GM23338 (cell line): Measurements from ENCODE around the gene TPX2.

Source experiments
- CREB1 ChIP-seq: fragments of 250-450 bp; sonication (Bioruptor Pico); IDR thresholded peaks from 2 replicates; pipeline ENCODE4 v1.5.0; 2020; ENCODE audit warnings: low read depth, mild to moderate bottlenecking, moderate library complexity
- CTCF ChIP-seq, 2 experiments: fragments of 200-600 bp in 1 of 2; sonication (generic) in 1 of 2; conservative IDR thresholded peaks; 2 replicates each; pipeline versions ENCODE4 v1.5.1 to v1.6.1; 2016 to 2017; ENCODE audit warnings: antibody characterized with exemption in 2 of 2, low read depth in 2 of 2, mild to moderate bottlenecking in 2 of 2, moderate library complexity in 1 of 2
- ETS1 ChIP-seq: IDR thresholded peaks from 2 replicates; pipeline ENCODE4 v1.6.1; 2016; ENCODE audit warnings: antibody characterized with exemption
- EZH2 ChIP-seq: fragments of 200-600 bp; sonication (generic); IDR thresholded peaks from one replicate; pipeline ENCODE4 v1.8.0; 2017; ENCODE audit warnings: antibody characterized with exemption, mild to moderate bottlenecking, low read depth; ENCODE audit not compliant: unreplicated experiment
- EZH2phosphoT487 ChIP-seq: fragments of 200-600 bp; sonication (generic); IDR thresholded peaks from one replicate; pipeline ENCODE4 v1.8.1; 2018; ENCODE audit warnings: antibody characterized with exemption; ENCODE audit not compliant: unreplicated experiment
- JUNB ChIP-seq: IDR thresholded peaks from one replicate; pipeline ENCODE4 v1.6.1; 2016; ENCODE audit warnings: antibody characterized with exemption; ENCODE audit not compliant: unreplicated experiment
- NANOG ChIP-seq: IDR thresholded peaks from 2 replicates; pipeline ENCODE4 v1.6.1; 2016; ENCODE audit warnings: antibody characterized with exemption, borderline replicate concordance
- POLR2AphosphoS5 ChIP-seq: IDR thresholded peaks from 2 replicates; pipeline ENCODE4 v1.6.1; 2016; ENCODE audit warnings: antibody characterized with exemption, low read depth
- REST ChIP-seq: IDR thresholded peaks from one replicate; pipeline ENCODE4 v1.6.1; 2018; ENCODE audit warnings: antibody characterized with exemption; ENCODE audit not compliant: unreplicated experiment
- STAT1 ChIP-seq: IDR thresholded peaks from one replicate; pipeline ENCODE4 v1.6.1; 2016; ENCODE audit warnings: antibody characterized with exemption; ENCODE audit not compliant: unreplicated experiment
- ZNF114 ChIP-seq: fragments of 250-450 bp; sonication (Bioruptor Pico); IDR thresholded peaks from 2 replicates; pipeline ENCODE4 v1.5.0; 2020; ENCODE audit warnings: mild to moderate bottlenecking, moderate library complexity
- ZNF331 ChIP-seq: fragments of 250-450 bp; sonication (Bioruptor Pico); IDR thresholded peaks from 2 replicates; pipeline ENCODE4 v1.5.0; 2020; ENCODE audit warnings: low read depth, mild to moderate bottlenecking, moderate library complexity
- ZNF462 ChIP-seq: fragments of 250-450 bp; sonication (Bioruptor Pico); IDR thresholded peaks from 2 replicates; pipeline ENCODE4 v1.5.0; 2020; ENCODE audit warnings: mild to moderate bottlenecking, moderate library complexity

GRCh38 chr20:31731321-31731717 lies 7.8 kb upstream of the TPX2 start:
- TF ChIP-seq CTCF (conservative IDR thresholded peaks at IDR 0.05; ENCODE audit: low read depth in 2 of 2) (no peak), POLR2AphosphoS5 (no peak), REST (no peak), EZH2phosphoT487 (no peak), ZNF114 (CRISPR knock-in tag) (no peak), EZH2 (no peak), CREB1 (CRISPR knock-in tag) (no peak), ETS1 (no peak), ZNF462 (no peak), ZNF331 (CRISPR knock-in tag) (no peak), NANOG (no peak), JUNB (no peak), STAT1 (no peak)
